ES-I3 (cell line): ENCODE data around the gene NUP93.
"Not testable (repeated sequence)": the region's sequence is repeated elsewhere in the genome, so short reads cannot be mapped to it uniquely, and the experiment has no call there.

ENCODE experiments used
- H3K36me3 ChIP-seq: 2 replicates; pipeline ENCODE4 v1.6.1; 2013; ENCODE audit warnings: mild to moderate bottlenecking, low read length, control low read depth, moderate library complexity; ENCODE audit not compliant: insufficient read depth
- H3K4me1 ChIP-seq: 2 replicates; pipeline ENCODE4 v1.6.1; 2013; ENCODE audit warnings: mild to moderate bottlenecking, control low read depth, low read length; ENCODE audit not compliant: insufficient read depth
- H3K9ac ChIP-seq: 2 replicates; pipeline ENCODE4 v1.6.1; 2013; ENCODE audit warnings: low read depth, mild to moderate bottlenecking, low read length, moderate library complexity
- H3K9me3 ChIP-seq: 2 replicates; pipeline ENCODE4 v1.6.1; 2013; ENCODE audit warnings: mild to moderate bottlenecking, low read length, moderate library complexity; ENCODE audit not compliant: control insufficient read depth, insufficient read depth

NUP93 gene

DNA sequence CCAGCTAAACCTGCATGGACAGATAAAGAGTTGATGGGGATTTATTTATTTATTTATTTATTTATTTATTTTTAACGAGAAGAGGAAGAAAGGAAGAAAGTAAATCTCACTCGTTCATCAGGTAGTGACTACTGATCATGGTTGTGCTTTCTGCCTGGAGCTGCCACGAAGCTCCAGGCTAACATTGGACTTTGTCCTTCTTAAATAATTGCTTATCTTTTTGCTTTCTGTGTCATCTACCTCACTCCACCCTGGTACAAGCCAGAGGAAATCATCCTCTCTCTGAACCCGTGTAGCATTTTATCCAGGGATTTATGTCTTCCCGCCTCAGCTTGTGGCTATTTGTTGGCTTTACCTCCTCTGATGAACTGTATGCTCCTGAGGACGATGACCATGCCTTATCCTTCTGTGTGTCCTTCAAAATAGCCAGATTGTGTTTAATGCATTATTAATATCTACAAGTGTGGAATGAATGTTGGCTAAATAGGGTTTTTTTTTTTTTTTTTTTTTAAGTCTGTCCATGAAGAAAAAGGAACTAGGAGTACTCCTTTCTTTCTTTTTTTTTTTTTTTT, 127.0 kb downstream of the NUP93 start:
- no peaks in the 10 kb centered on the region for H3K36me3 ChIP-seq
- H3K9ac ChIP-seq: no peak overlapping the region
- peaks cover 10% of the 10 kb centered on the region for H3K4me1 ChIP-seq
- no peaks in the 10 kb centered on the region for H3K9me3 ChIP-seq

GRCh38 chr16:56858374-56858773, 128.4 kb downstream of the NUP93 start:
- Histone ChIP-seq H3K9ac (no peak overlapping the region), H3K9me3 (no peaks in the 10 kb centered on the region), H3K4me1 (peaks cover 7% of the 10 kb centered on the region), H3K36me3 (no peaks in the 10 kb centered on the region)

GRCh38 chr16:56859636-56860035, 129.7 kb downstream of the NUP93 start:
- peaks cover 7% of the 10 kb centered on the region for H3K4me1 ChIP-seq
- no peak overlapping the region for H3K9ac ChIP-seq
- no peaks in the 10 kb centered on the region for H3K36me3 ChIP-seq
- no peaks in the 10 kb centered on the region for H3K9me3 ChIP-seq

- H3K4me1 ChIP-seq: peaks cover 7% of the 10 kb centered on the region
- H3K36me3 ChIP-seq: no peaks in the 10 kb centered on the region
- H3K9me3 ChIP-seq: no peaks in the 10 kb centered on the region
- no peak overlapping the region for H3K9ac ChIP-seq
These were observed 130.5 kb downstream of the NUP93 start for GRCh38 chr16:56860226-56861020.

DNA sequence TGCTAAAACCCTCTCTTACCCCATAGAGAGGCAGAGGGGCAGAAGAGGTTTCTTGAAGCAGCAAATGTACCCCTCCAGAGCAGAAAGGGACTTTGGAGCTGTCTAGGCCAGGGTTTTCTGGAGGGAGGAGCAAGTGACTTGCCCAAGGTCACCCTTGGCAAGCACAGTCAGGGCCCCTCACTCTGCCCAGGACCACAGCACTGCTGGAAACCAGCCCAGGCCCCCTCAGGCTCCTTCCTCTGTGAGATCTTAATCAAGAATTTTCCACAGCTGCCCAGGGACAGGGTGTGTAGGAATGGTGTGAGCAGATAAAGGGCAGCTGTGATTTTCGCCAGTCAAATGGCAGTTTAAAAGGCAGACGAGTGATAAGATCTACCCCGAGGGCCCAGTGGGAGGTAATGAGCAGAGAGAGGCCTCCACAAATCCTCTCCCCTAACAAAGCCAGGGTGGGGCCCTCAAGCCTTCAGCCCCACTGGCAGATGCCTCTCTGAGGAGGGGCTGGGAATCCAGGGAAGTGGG, 131.2 kb downstream of the NUP93 start:
- no peaks in the 10 kb centered on the region for H3K9me3 ChIP-seq
- H3K36me3 ChIP-seq: no peaks in the 10 kb centered on the region
- H3K4me1 ChIP-seq: peaks cover 7% of the 10 kb centered on the region
- H3K9ac ChIP-seq: no peak overlapping the region

DNA sequence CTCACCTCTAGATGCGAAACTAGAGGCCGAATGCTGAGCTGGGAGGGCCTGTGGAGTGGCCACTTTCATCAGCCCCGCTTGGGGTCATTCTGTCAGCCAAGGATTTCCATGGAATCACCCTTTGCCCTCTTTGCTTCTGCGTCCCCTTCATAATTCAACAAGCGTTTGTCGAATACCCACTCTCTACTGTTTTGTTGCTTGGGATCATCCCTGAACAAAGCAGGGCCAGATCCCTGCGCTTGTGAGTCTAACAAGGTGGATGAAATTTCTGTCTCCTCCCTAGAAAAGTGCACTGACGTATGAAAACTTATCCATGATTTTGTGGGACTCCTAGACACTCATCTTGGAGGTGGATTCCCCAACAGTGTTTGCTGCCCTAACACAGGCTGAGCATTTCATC, 131.8 kb downstream of the NUP93 start:
- Histone ChIP-seq H3K9ac (no peak overlapping the region), H3K4me1 (peaks cover 7% of the 10 kb centered on the region), H3K36me3 (no peaks in the 10 kb centered on the region), H3K9me3 (no peaks in the 10 kb centered on the region)

DNA sequence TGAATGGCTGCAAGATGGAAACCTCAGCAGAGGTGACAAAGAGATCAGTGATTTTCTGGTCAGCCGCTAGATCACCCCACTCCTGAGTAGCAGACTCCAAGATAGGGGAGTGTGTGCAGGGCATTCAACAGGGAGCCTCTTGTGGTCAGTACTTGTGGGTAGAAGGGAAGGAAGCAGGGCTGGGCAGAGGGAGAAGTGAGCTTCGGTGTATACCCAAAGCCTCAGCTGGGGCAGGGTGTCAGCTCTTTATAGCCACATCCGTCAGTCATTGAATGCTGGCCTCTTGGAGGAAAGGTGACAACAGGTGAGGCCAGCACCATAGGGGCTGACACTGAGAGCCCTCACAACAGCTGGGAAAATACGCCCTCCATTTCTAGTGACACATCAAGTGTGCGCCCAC, 132.8 kb downstream of the NUP93 start:
- H3K9ac ChIP-seq: no peak overlapping the region
- H3K4me1 ChIP-seq: peaks cover 7% of the 10 kb centered on the region
- H3K36me3 ChIP-seq: no peaks in the 10 kb centered on the region
- no peaks in the 10 kb centered on the region for H3K9me3 ChIP-seq

DNA sequence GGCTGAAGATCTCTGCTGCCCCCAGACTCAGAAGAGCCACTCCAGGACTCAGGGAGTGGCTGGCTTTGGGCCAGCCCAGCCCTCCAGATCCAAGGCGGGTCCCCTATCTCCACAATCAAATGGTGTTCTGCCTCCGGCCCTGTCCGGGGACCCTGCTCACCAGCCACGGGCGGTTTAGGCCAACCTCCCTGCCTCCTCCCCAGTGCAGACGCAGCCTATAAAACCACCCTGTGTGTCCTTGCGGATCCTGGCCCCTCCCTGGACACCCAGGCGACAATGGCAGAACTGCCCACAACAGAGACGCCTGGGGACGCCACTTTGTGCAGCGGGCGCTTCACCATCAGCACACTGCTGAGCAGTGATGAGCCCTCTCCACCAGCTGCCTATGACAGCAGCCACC, 135.0 kb downstream of the NUP93 start, which contains the start of gene SLC12A3:
SLC12A3 (plus strand) TSS at position 248 of the 400 bp plus-strand sequence; CDS start at position 277, 29 bp downstream.
- no peak within 1 kb of the TSS for H3K9ac ChIP-seq
- peaks cover 7% of the 10 kb centered on the region for H3K4me1 ChIP-seq

GRCh38 chr16:56865394-56866062, 135.6 kb downstream of the NUP93 start:
- Histone ChIP-seq H3K9ac (no peak overlapping the region), H3K36me3 (no peaks in the 10 kb centered on the region), H3K4me1 (peaks cover 7% of the 10 kb centered on the region), H3K9me3 (no peaks in the 10 kb centered on the region)

More for the DNA sequence above, 135.0 kb downstream of the NUP93 start, which contains the start of gene SLC12A3:
- H3K9me3 ChIP-seq: no peaks in the 10 kb centered on the region
- no peaks in the 10 kb centered on the region for H3K36me3 ChIP-seq

DNA sequence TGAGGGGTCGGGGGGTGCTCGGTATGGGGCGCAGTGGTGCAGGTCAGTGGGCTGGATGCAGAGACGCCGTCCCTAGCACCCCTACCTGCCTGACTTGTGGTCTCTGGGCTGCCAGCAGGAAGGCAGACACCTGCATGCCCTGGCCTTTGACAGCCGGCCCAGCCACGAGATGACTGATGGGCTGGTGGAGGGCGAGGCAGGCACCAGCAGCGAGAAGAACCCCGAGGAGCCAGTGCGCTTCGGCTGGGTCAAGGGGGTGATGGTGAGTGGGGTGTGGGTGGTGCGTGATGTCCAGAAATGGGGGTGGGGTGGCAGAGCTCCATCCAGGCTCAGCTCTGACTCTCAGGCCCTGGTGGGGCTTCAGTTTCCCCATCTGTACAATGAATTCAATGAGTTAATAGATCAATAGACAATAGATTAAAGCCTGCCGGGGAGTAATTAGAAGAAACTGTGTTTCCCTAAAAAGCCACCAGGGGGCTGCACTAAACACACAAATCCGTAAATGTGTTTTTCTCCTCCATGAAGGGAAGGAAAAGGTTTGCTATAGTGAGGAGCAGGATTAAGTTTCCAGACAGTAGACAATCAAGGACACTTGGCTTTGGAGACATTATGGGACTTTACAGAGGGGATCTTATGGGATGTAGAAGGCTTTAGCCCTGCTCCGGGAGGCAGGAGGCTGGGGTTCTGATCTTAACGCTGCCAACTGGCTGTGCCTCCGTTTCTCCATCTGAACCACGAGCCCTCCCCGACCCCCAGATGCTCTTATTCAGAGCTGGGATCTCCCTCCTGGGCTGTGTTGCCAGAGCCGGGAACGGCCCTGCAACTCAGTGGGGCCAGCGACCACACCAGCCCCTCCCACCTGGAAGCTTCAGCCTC, 137.3 kb downstream of the NUP93 start:
- no peaks in the 10 kb centered on the region for H3K9me3 ChIP-seq
- H3K36me3 ChIP-seq: no peaks in the 10 kb centered on the region
- no peak overlapping the region for H3K9ac ChIP-seq
- H3K4me1 ChIP-seq: no peaks in the 10 kb centered on the region

DNA sequence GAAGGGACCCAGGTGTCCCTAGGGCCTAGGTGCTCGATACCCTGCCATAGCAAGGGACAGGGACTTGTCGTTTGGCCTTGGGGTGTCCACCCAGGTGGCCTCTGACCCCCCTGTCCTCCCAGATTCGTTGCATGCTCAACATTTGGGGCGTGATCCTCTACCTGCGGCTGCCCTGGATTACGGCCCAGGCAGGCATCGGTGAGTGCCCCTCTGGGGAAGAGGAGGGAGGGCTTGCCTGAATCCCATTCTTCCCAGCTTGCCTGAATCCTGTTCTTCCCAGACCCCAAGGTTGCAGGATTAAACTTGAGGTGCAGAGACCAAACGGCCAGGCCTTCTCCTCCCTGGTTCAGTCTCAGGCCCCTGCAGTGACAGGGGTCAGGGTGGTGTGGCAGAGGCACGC, 138.2 kb downstream of the NUP93 start:
- no peaks in the 10 kb centered on the region for H3K4me1 ChIP-seq
- no peak overlapping the region for H3K9ac ChIP-seq
- no peaks in the 10 kb centered on the region for H3K9me3 ChIP-seq
- no peaks in the 10 kb centered on the region for H3K36me3 ChIP-seq

GRCh38 chr16:56868766-56869165, 138.8 kb downstream of the NUP93 start:
- not testable (repeated sequence) for H3K9ac ChIP-seq, H3K36me3 ChIP-seq, H3K9me3 ChIP-seq, H3K4me1 ChIP-seq

DNA sequence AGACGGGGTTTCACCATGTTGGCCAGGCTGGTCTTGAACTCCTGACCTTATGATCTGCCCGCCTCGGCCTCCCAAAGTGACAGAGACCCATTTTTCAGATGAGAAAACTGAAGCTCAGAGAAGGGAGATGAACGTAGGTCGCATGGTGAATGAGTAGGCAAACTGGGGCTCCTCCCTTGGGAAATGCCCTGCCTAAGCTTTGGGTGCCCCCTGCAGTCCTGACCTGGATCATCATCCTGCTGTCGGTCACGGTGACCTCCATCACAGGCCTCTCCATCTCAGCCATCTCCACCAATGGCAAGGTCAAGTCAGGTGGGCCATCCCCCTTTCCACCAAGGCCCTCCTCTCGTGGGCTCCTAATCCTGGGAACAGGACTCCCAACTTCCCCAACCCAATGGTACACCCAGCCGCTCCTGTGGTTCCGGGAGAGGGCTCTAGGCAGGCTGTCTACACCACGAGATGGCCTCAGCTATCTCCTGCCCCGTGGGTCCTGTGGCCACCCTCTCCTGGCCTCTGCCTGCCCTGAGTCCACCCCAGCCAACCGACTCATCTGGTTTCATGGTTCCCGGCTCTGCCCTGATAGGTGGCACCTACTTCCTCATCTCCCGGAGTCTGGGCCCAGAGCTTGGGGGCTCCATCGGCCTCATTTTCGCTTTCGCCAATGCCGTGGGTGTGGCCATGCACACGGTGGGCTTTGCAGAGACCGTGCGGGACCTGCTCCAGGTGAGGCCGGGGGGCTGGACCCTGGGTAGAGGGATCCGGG, 139.8 kb downstream of the NUP93 start:
- Histone ChIP-seq H3K4me1 (no peaks in the 10 kb centered on the region), H3K9ac (no peak overlapping the region), H3K36me3 (no peaks in the 10 kb centered on the region), H3K9me3 (no peaks in the 10 kb centered on the region)
